HTERT RPE-1 (cell line): Measurements from ENCODE around the gene SHISA9.
"Not testable (repeated sequence)": the region's sequence is repeated elsewhere in the genome, so short reads cannot be mapped to it uniquely, and the experiment has no call there.

Source experiments
- in situ Hi-C: fragments of 300-500 bp; cut with MboI; formaldehyde crosslinking; loops from 4 replicates; pipeline ENCODE4 v1.14.3; 2020; ENCODE audit warnings: low sequenced_read_pairs

The SHISA9 gene

GRCh38 chr16:12901597-12902461, at the start of gene SHISA9:
TSS of gene SHISA9 (plus strand) at chr16:12901598.
- in situ Hi-C loops: no loop called here

GRCh38 chr16:12853972-12854371, 47.4 kb upstream of the SHISA9 start:
- in situ Hi-C loops: no loop called here

- in situ Hi-C loops: not testable (repeated sequence)
Measured at GRCh38 chr16:12857435-12857834, 44.0 kb upstream of the SHISA9 start.

GRCh38 chr16:12862327-12862726, 39.1 kb upstream of the SHISA9 start:
- in situ Hi-C loops: no loop called here

GRCh38 chr16:12862941-12863340, 38.5 kb upstream of the SHISA9 start:
- in situ Hi-C loops: no loop called here

- in situ Hi-C loops: no loop called here
Measured at GRCh38 chr16:12866981-12867551, 34.3 kb upstream of the SHISA9 start.

- in situ Hi-C loops: no loop called here
Measured at GRCh38 chr16:12868169-12868568, 33.2 kb upstream of the SHISA9 start.

GRCh38 chr16:12868788-12869187, 32.6 kb upstream of the SHISA9 start:
- in situ Hi-C loops: no loop called here

GRCh38 chr16:12869698-12870427, 31.5 kb upstream of the SHISA9 start:
- in situ Hi-C loops: no loop called here

- in situ Hi-C loops: no loop called here
Measured at GRCh38 chr16:12871784-12872183, 29.6 kb upstream of the SHISA9 start.

GRCh38 chr16:12874186-12874585, 27.2 kb upstream of the SHISA9 start:
- in situ Hi-C loops: no loop called here

GRCh38 chr16:12876778-12877177, 24.6 kb upstream of the SHISA9 start:
- in situ Hi-C loops: no loop called here

GRCh38 chr16:12878973-12879372, 22.4 kb upstream of the SHISA9 start:
- in situ Hi-C loops: no loop called here

GRCh38 chr16:12879812-12880211, 21.6 kb upstream of the SHISA9 start:
- in situ Hi-C loops: no loop called here

- in situ Hi-C loops: no loop called here
Measured at GRCh38 chr16:12881182-12881581, 20.2 kb upstream of the SHISA9 start.

- in situ Hi-C loops: no loop called here
Measured at GRCh38 chr16:12881740-12882139, 19.7 kb upstream of the SHISA9 start.

- in situ Hi-C loops: no loop called here
Measured at GRCh38 chr16:12885742-12886141, 15.7 kb upstream of the SHISA9 start.

GRCh38 chr16:12891836-12892235, 9.6 kb upstream of the SHISA9 start:
- in situ Hi-C loops: no loop called here

GRCh38 chr16:12893050-12893750, 8.2 kb upstream of the SHISA9 start:
- in situ Hi-C loops: no loop called here

GRCh38 chr16:12896562-12896961, 4.8 kb upstream of the SHISA9 start:
- in situ Hi-C loops: no loop called here

GRCh38 chr16:12898551-12898950, 2.8 kb upstream of the SHISA9 start:
- in situ Hi-C loops: no loop called here
